Activated T-cell treated with anti-CD3 and anti-CD28 coated beads for 48 hours (primary cell): ENCODE results near the gene LSMEM2.
"Not testable (repeated sequence)": the region's sequence is repeated elsewhere in the genome, so short reads cannot be mapped to it uniquely, and the experiment has no call there.

ENCODE experiments used
- DNase-seq: peaks from one replicate; pipeline ENCODE4 v3.0.0-alpha.2; 2020; ENCODE audit warnings: low read depth

The LSMEM2 gene

GRCh38 chr3:50245831-50246516 is 32.9 kb upstream of the LSMEM2 start:
- peak; percentile 94 for DNase-seq

GRCh38 chr3:50246517-50246954 is 32.4 kb upstream of the LSMEM2 start:
- peak; percentile 82 for DNase-seq

- DNase-seq = no peak
These were observed 30.5 kb upstream of the LSMEM2 start for GRCh38 chr3:50248387-50248786.

GRCh38 chr3:50249457-50249856 is 29.4 kb upstream of the LSMEM2 start:
- DNase-seq = no peak

GRCh38 chr3:50250514-50250913 is 28.4 kb upstream of the LSMEM2 start:
- no peak for DNase-seq

- DNase-seq = peak; percentile 49
These were observed 27.7 kb upstream of the LSMEM2 start for GRCh38 chr3:50251220-50251619.

- no peak for DNase-seq
These were observed 24.2 kb upstream of the LSMEM2 start for GRCh38 chr3:50254577-50255250.

GRCh38 chr3:50255251-50255615 is 23.7 kb upstream of the LSMEM2 start:
- DNase-seq = no peak

- DNase-seq = peak; percentile 38
These were observed 21.7 kb upstream of the LSMEM2 start for GRCh38 chr3:50256978-50257890.

- no peak for DNase-seq
These were observed 20.7 kb upstream of the LSMEM2 start for GRCh38 chr3:50258029-50258680.

GRCh38 chr3:50258979-50259378 is 19.9 kb upstream of the LSMEM2 start:
- DNase-seq = no peak

- no peak for DNase-seq
These were observed 19.4 kb upstream of the LSMEM2 start for GRCh38 chr3:50259432-50260026.

GRCh38 chr3:50260027-50260941 is 18.6 kb upstream of the LSMEM2 start:
- DNase-seq = peak; percentile 89

GRCh38 chr3:50260942-50261441 is 17.9 kb upstream of the LSMEM2 start:
- DNase-seq = no peak

GRCh38 chr3:50261505-50261904 is 17.4 kb upstream of the LSMEM2 start:
- no peak for DNase-seq

GRCh38 chr3:50262200-50262599 is 16.7 kb upstream of the LSMEM2 start:
- not testable (repeated sequence) for DNase-seq

GRCh38 chr3:50262778-50263177 is 16.1 kb upstream of the LSMEM2 start:
- no peak for DNase-seq

- DNase-seq = no peak
These were observed 15.2 kb upstream of the LSMEM2 start for GRCh38 chr3:50263478-50264382.

GRCh38 chr3:50264383-50264963 is 14.4 kb upstream of the LSMEM2 start:
- no peak for DNase-seq
